ENCODE data around the gene SPATA46. TPM values are rescaled to one million over a fixed set of nuclear protein-coding genes. Genes with fewer than 3 reads are reported as not detected.
"Not testable (repeated sequence)": the region's sequence is repeated elsewhere in the genome, so short reads cannot be mapped to it uniquely, and the experiment has no call there.

The SPATA46 gene
- not detected for total RNA-seq

- H3K27ac Mint-ChIP-seq: no peak within 1 kb of the TSS
- no peak within 1 kb of the TSS for H3K4me3 Mint-ChIP-seq
- intact Hi-C loops (cut with DNase I, micrococcal nuclease): no loop called here
- ChIA-PET POLR2A (no interaction called here), CTCF (no interaction called here)
- no peaks in the 10 kb centered on the region for H3K27me3 Mint-ChIP-seq
- no peak for DNase-seq
- H3K4me1 Mint-ChIP-seq: no peaks in the 10 kb centered on the region
- H3K9me3 Mint-ChIP-seq (ENCODE audit: low read depth): no peaks in the 10 kb centered on the region
- ATAC-seq: no peak
- H3K36me3 Mint-ChIP-seq (ENCODE audit: low read depth): no peaks in the 10 kb centered on the region
These were observed at the start of gene SPATA46 for GRCh38 chr1:162376691-162377090. TSS of gene SPATA46 (minus strand) at chr1:162376854. CDS start at chr1:162376790, 64 bp downstream.

DNA sequence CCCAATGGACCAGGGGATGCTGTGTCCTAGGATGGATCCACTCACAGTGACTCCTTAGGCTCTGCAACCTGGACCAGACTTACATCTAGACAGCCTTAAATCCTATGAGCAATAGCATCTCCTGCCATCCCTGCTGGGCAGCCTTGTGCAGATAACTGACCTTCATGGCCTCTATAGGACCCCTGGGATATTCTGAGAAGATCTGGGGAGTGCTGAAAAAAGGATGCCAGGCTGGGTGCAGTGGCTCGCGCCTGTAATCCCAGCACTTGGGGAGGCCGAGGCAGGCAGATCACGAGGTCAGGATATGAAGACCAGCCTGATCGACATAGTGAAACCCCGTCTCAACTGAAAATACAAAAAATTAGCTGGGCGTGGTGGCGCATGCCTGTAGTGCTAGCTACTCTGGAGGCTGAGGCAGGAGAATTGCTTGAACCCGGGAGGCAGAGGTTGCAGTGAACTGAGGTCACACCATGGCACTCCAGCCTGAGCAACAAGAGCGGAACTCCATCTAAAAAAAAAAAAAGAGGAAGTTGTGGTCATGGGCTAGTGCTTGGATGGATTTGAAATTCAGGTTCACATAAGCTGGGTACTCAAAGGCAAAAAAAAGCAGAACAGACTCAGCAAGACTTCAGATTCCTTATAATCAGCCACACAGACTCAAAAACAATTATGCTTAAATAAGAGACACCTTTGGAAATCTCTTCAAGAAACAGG lies 46.2 kb upstream of the SPATA46 start:
- peaks cover 13% of the 10 kb centered on the region for H3K27me3 Mint-ChIP-seq
- no peak overlapping the region for H3K27ac Mint-ChIP-seq
- ChIA-PET CTCF (no interaction called here), POLR2A (no interaction called here)
- no peaks in the 10 kb centered on the region for H3K9me3 Mint-ChIP-seq (ENCODE audit: low read depth)
- intact Hi-C loops (cut with DNase I, micrococcal nuclease): no loop called here
- no peak overlapping the region for H3K4me3 Mint-ChIP-seq
- DNase-seq (no peak), ATAC-seq (no peak)
- no peaks in the 10 kb centered on the region for H3K4me1 Mint-ChIP-seq
- H3K36me3 Mint-ChIP-seq (ENCODE audit: low read depth): no peaks in the 10 kb centered on the region

DNA sequence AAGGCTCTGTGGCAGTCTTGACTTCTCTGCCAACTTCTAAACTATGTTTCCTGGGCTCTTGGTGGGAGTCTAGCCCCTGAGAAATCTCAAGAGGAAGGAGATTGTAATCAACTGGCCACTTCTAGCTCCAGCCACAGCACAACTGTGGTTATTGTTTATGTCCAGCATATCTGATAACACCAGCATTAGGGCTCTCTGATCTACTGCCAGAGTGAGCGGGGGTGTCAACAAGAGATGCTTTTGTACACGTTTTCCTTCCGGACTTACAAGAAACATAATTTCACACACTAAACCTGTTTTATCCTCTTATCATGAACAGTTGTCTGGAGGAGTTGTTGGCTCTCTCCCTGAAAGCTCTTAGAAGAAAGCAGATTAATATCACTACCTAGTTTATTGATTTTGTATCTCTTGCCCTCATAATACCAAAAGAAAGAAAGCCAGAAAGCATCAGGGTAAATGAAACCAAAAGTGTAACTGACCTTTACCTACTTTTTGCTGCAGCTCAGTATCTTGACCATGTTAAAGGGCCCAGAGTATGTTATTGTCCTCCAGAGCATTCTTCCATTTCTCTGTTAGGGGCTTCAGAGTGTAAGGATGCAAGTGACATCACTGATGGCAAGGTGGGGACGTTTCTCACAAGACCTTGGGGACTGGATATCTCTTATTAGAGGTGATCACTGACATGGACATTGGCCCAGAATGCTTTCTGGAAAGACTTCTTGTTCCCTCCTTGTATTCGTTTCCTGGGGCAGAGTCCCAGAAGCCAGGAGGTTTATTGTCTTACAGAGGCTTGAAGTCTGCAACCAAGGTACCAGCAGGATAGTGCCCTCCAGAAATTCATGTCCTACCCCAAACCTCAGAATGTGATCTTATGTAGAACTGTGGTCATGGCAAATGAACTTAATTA lies 44.9 kb upstream of the SPATA46 start:
- H3K4me3 Mint-ChIP-seq: no peak overlapping the region
- ChIA-PET CTCF (no interaction called here), POLR2A (no interaction called here)
- no peak for ATAC-seq
- DNase-seq: no peak
- H3K4me1 Mint-ChIP-seq: no peaks in the 10 kb centered on the region
- H3K36me3 Mint-ChIP-seq (ENCODE audit: low read depth): no peaks in the 10 kb centered on the region
- H3K27me3 Mint-ChIP-seq: peaks cover 18% of the 10 kb centered on the region
- no peak overlapping the region for H3K27ac Mint-ChIP-seq
- H3K9me3 Mint-ChIP-seq (ENCODE audit: low read depth): no peaks in the 10 kb centered on the region
- intact Hi-C loops (cut with DNase I, micrococcal nuclease): no loop called here

DNA sequence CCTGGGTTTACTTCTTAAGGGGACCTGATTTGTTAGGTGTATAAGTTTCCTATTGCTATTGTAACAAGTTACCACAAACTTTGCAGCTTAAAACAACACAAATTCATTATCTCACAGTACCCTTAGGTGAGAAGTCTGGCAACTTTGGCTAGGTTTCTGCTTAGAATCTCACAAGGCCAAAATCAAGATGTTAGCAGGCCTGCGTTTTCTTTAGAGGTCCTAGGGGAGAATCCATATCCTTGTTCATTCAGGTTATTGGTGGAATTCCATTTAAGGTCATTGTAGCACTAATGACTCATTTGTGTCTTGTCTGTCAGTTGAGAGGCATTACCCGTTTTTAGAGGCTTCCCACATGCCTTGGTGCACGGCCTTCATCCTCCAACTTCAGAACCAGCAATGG lies 43.5 kb upstream of the SPATA46 start:
- no peak overlapping the region for H3K4me3 Mint-ChIP-seq
- ChIA-PET CTCF (interaction anchor here (1.1 kb wide), 1 partner anchor 97 kb away, joined by 4 read pairs; no protein-coding TSS in a partner anchor), POLR2A (no interaction called here)
- ATAC-seq (no peak), DNase-seq (no peak)
- H3K4me1 Mint-ChIP-seq: no peaks in the 10 kb centered on the region
- no peaks in the 10 kb centered on the region for H3K9me3 Mint-ChIP-seq (ENCODE audit: low read depth)
- H3K36me3 Mint-ChIP-seq (ENCODE audit: low read depth): no peaks in the 10 kb centered on the region
- intact Hi-C loops (cut with DNase I, micrococcal nuclease): no loop called here
- H3K27ac Mint-ChIP-seq: no peak overlapping the region
- peaks cover 21% of the 10 kb centered on the region for H3K27me3 Mint-ChIP-seq

- H3K36me3 Mint-ChIP-seq (ENCODE audit: low read depth); H3K27ac Mint-ChIP-seq; intact Hi-C loops (cut with DNase I, micrococcal nuclease); H3K4me3 Mint-ChIP-seq; ATAC-seq; POLR2A ChIA-PET; H3K9me3 Mint-ChIP-seq (ENCODE audit: low read depth); DNase-seq; H3K4me1 Mint-ChIP-seq: not testable (repeated sequence)
- peaks cover 22% of the 10 kb centered on the region for H3K27me3 Mint-ChIP-seq
- CTCF ChIA-PET: interaction anchor here (1.1 kb wide), 1 partner anchor 97 kb away, joined by 4 read pairs; no protein-coding TSS in a partner anchor
These were observed 42.8 kb upstream of the SPATA46 start for GRCh38 chr1:162419450-162419931.

DNA sequence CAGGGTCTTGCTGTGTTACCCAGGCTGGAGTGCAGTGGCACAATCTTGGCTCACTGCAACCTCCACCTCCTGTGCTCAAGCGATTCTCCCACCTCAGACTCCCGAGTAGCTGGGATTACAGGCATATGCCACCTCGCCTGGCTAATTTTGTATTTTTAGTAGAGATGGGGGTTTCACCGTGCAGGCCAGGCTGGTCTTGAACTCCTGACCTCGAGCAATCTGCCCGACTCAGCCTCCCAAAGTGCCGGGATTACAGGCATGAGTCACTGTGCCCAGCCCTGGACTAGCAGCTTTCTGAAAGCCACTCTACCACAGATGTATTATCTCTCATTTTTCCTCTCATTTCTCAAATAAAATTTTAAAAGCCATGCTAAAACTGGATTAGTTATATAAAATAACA lies 41.9 kb upstream of the SPATA46 start:
- H3K27ac Mint-ChIP-seq; H3K36me3 Mint-ChIP-seq (ENCODE audit: low read depth); intact Hi-C loops (cut with DNase I, micrococcal nuclease); H3K4me3 Mint-ChIP-seq; DNase-seq; ATAC-seq; H3K9me3 Mint-ChIP-seq (ENCODE audit: low read depth); POLR2A ChIA-PET; H3K4me1 Mint-ChIP-seq; CTCF ChIA-PET: not testable (repeated sequence)
- peaks cover 18% of the 10 kb centered on the region for H3K27me3 Mint-ChIP-seq

GRCh38 chr1:162417650-162418049 lies 41.0 kb upstream of the SPATA46 start:
- ATAC-seq: no peak
- POLR2A ChIA-PET: no interaction called here
- intact Hi-C loops (cut with DNase I, micrococcal nuclease): no loop called here
- no peaks in the 10 kb centered on the region for H3K4me1 Mint-ChIP-seq
- DNase-seq: no peak
- CTCF ChIA-PET: no interaction called here
- H3K36me3 Mint-ChIP-seq (ENCODE audit: low read depth): no peaks in the 10 kb centered on the region
- H3K27me3 Mint-ChIP-seq: peaks cover 20% of the 10 kb centered on the region
- H3K4me3 Mint-ChIP-seq: no peak overlapping the region
- no peaks in the 10 kb centered on the region for H3K9me3 Mint-ChIP-seq (ENCODE audit: low read depth)
- no peak overlapping the region for H3K27ac Mint-ChIP-seq

DNA sequence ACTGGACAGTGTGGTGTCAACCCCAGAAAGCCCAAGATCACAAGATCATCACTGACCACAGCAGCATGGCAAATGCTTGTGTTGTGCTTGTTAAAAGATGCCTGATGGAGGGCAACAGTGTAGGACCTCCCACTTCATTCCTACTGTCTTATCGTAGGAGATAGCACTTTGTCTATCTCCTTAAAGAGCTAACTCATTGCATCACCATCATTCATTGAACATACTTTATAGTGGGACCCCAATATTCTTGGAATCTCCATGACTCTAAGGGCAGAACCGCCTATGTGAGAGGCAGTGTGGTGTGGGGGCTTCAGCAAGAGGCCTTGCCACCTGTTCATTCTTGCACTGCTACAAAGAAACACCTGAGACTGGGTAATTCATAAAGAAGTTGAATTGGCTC lies 40.3 kb upstream of the SPATA46 start:
- Mint-ChIP-seq H3K27me3 (peaks cover 21% of the 10 kb centered on the region), H3K4me1 (no peaks in the 10 kb centered on the region), H3K27ac (no peak overlapping the region), H3K9me3 (ENCODE audit: low read depth) (no peaks in the 10 kb centered on the region), H3K36me3 (ENCODE audit: low read depth) (no peaks in the 10 kb centered on the region), H3K4me3 (no peak overlapping the region)
- ATAC-seq (no peak), DNase-seq (no peak)
- ChIA-PET POLR2A (no interaction called here), CTCF (no interaction called here)
- intact Hi-C loops (cut with DNase I, micrococcal nuclease): no loop called here

DNA sequence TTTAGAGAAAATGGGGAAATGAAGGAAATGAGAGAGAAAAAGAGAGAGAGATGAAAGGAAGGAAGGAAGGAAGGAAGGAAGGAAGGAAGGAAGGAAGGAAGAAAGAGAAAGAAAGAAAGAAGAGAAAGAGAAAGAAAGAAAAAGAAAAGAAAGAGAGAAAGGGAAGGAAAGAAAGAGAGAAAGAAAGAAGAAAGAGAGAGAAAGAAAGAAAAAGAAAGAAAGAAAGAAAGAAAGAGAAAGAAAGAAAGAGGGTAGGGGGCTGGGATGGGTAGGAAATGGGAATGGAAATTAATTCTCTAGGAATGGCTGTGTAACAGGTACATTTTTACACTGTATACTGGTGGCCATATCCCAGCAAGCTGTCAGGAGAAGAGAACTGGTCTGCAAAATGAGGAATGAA lies 39.6 kb upstream of the SPATA46 start:
- Mint-ChIP-seq H3K4me1 (no peaks in the 10 kb centered on the region), H3K4me3 (no peak overlapping the region), H3K27ac (no peak overlapping the region), H3K36me3 (ENCODE audit: low read depth) (no peaks in the 10 kb centered on the region), H3K9me3 (ENCODE audit: low read depth) (no peaks in the 10 kb centered on the region), H3K27me3 (peaks cover 21% of the 10 kb centered on the region)
- ATAC-seq: no peak
- ChIA-PET CTCF (no interaction called here), POLR2A (no interaction called here)
- intact Hi-C loops (cut with DNase I, micrococcal nuclease): no loop called here
- no peak for DNase-seq

- intact Hi-C loops (cut with DNase I, micrococcal nuclease): no loop called here
- ChIA-PET POLR2A (interaction anchor here (0.6 kb wide), 1 partner anchor 591 kb away, joined by 4 read pairs; no protein-coding TSS in a partner anchor), CTCF (no interaction called here)
- Mint-ChIP-seq H3K4me3 (no peak within 1 kb of the TSS), H3K27ac (no peak within 1 kb of the TSS), H3K36me3 (ENCODE audit: low read depth) (no peaks in the 10 kb centered on the region), H3K4me1 (no peaks in the 10 kb centered on the region), H3K27me3 (peaks cover 18% of the 10 kb centered on the region), H3K9me3 (ENCODE audit: low read depth) (no peaks in the 10 kb centered on the region)
- DNase-seq: no peak
- no peak for ATAC-seq
These were observed 35.3 kb upstream of the SPATA46 start, which contains the start of gene SH2D1B for GRCh38 chr1:162412002-162412401. TSS of gene SH2D1B (minus strand) at chr1:162412136. CDS start at chr1:162412016, 120 bp downstream.

GRCh38 chr1:162407539-162407938 lies 30.9 kb upstream of the SPATA46 start:
- CTCF ChIA-PET: no interaction called here
- Mint-ChIP-seq H3K4me3 (no peak overlapping the region), H3K27ac (no peak overlapping the region), H3K27me3 (peaks cover 14% of the 10 kb centered on the region), H3K36me3 (ENCODE audit: low read depth) (no peaks in the 10 kb centered on the region), H3K4me1 (no peaks in the 10 kb centered on the region), H3K9me3 (ENCODE audit: low read depth) (no peaks in the 10 kb centered on the region)
- no peak for ATAC-seq
- POLR2A ChIA-PET: no interaction called here
- intact Hi-C loops (cut with DNase I, micrococcal nuclease): no loop called here
- no peak for DNase-seq

- intact Hi-C loops (cut with DNase I, micrococcal nuclease): no loop called here
- no peaks in the 10 kb centered on the region for H3K4me1 Mint-ChIP-seq
- ATAC-seq (no peak), DNase-seq (no peak)
- CTCF ChIA-PET: no interaction called here
- H3K27me3 Mint-ChIP-seq: peaks cover 16% of the 10 kb centered on the region
- no peak overlapping the region for H3K4me3 Mint-ChIP-seq
- no peaks in the 10 kb centered on the region for H3K36me3 Mint-ChIP-seq (ENCODE audit: low read depth)
- POLR2A ChIA-PET: no interaction called here
- H3K9me3 Mint-ChIP-seq (ENCODE audit: low read depth): no peaks in the 10 kb centered on the region
- no peak overlapping the region for H3K27ac Mint-ChIP-seq
These were observed 30.2 kb upstream of the SPATA46 start for GRCh38 chr1:162406811-162407210.
